ENCODE data around the gene STPG2. TPM values are rescaled to one million over a fixed set of nuclear protein-coding genes. Genes with fewer than 3 reads are reported as not detected.
A peak's percentile ranks its signal among the peaks of the same experiment; 100 is the strongest.

Gene STPG2
- total RNA-seq, 1 donor = under 0.01 TPM

DNA sequence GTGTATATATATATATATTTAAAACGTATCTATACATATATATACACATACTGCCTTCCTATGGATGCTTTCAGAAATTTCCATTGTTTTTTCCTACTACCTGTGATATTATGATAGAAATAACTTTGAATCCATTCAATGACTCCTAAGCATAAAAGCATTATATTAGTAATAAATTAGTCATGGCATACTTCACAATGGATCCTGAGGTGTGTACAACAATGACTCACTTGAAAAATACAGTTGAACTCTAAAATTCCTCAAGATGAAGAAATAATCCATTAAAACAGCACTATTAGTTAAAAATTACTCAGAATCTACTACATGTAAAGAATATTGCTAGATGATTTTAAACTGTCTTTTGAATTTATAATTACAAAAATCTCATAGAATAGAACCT, 201.1 kb downstream of the STPG2 start:
- H2AFZ ChIP-seq (ENCODE audit: low read length) = no peak overlapping the region
- no peaks in the 10 kb centered on the region for H3K79me2 ChIP-seq (ENCODE audit: insufficient read depth, low read length)
- H3K27ac ChIP-seq (ENCODE audit: low read depth, low read length) = no peak overlapping the region
- H3K36me3 ChIP-seq (ENCODE audit: insufficient read depth, low read length) = no peaks in the 10 kb centered on the region
- H3K27me3 ChIP-seq (ENCODE audit: insufficient read depth, low read length) = no peaks in the 10 kb centered on the region
- no peak overlapping the region for H3K4me2 ChIP-seq (ENCODE audit: insufficient read depth, low read length)
- DNase-seq (ENCODE audit: insufficient read length, low spot score, missing footprints) = no peak
- no peaks in the 10 kb centered on the region for H3K9me3 ChIP-seq (ENCODE audit: low read depth, low read length)
- no peak overlapping the region for H3K4me3 ChIP-seq (ENCODE audit: insufficient read depth, low read length)
- no peaks in the 10 kb centered on the region for H3K4me1 ChIP-seq (ENCODE audit: insufficient read depth, low read length)
- TF ChIP-seq, protein P1, sequence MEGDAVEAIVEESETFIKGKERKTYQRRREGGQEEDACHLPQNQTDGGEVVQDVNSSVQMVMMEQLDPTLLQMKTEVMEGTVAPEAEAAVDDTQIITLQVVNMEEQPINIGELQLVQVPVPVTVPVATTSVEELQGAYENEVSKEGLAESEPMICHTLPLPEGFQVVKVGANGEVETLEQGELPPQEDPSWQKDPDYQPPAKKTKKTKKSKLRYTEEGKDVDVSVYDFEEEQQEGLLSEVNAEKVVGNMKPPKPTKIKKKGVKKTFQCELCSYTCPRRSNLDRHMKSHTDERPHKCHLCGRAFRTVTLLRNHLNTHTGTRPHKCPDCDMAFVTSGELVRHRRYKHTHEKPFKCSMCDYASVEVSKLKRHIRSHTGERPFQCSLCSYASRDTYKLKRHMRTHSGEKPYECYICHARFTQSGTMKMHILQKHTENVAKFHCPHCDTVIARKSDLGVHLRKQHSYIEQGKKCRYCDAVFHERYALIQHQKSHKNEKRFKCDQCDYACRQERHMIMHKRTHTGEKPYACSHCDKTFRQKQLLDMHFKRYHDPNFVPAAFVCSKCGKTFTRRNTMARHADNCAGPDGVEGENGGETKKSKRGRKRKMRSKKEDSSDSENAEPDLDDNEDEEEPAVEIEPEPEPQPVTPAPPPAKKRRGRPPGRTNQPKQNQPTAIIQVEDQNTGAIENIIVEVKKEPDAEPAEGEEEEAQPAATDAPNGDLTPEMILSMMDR (IDR thresholded peaks at IDR 0.05; ENCODE audit: extremely low read depth, low read depth, low read length) = no peak
- H4K20me1 ChIP-seq (ENCODE audit: insufficient read depth, low read length) = no peaks in the 10 kb centered on the region

DNA sequence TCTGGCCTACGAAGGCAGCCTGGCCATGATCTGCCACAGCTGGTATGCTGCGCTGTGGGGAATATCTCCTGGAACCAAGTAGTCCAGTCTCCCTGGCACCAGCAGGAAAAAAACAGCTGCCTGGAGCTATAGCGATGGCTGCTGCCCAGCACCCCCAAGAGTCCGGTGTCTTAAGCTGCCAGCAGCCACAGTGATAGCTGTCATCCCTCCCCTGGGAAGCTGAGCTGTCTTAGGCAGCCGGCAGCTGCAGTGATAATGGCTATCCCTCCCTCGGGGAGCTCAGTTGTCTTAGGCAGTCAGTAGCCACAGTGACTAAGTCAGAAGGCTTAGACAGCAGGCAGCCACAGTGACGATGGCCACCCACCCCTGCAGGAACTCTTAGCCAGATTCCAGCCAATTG, 205.1 kb downstream of the STPG2 start:
- no peak overlapping the region for H3K4me2 ChIP-seq (ENCODE audit: insufficient read depth, low read length)
- H2AFZ ChIP-seq (ENCODE audit: low read length) = no peak overlapping the region
- TF ChIP-seq, protein P1 (IDR thresholded peaks at IDR 0.05; ENCODE audit: extremely low read depth, low read depth, low read length) = no peak
- no peak overlapping the region for H3K4me3 ChIP-seq (ENCODE audit: insufficient read depth, low read length)
- H3K36me3 ChIP-seq (ENCODE audit: insufficient read depth, low read length) = no peaks in the 10 kb centered on the region
- H3K79me2 ChIP-seq (ENCODE audit: insufficient read depth, low read length) = no peaks in the 10 kb centered on the region
- no peaks in the 10 kb centered on the region for H4K20me1 ChIP-seq (ENCODE audit: insufficient read depth, low read length)
- DNase-seq (ENCODE audit: insufficient read length, low spot score, missing footprints) = no peak
- no peaks in the 10 kb centered on the region for H3K27me3 ChIP-seq (ENCODE audit: insufficient read depth, low read length)
- no peaks in the 10 kb centered on the region for H3K9me3 ChIP-seq (ENCODE audit: low read depth, low read length)
- no peak overlapping the region for H3K27ac ChIP-seq (ENCODE audit: low read depth, low read length)
- no peaks in the 10 kb centered on the region for H3K4me1 ChIP-seq (ENCODE audit: insufficient read depth, low read length)

DNA sequence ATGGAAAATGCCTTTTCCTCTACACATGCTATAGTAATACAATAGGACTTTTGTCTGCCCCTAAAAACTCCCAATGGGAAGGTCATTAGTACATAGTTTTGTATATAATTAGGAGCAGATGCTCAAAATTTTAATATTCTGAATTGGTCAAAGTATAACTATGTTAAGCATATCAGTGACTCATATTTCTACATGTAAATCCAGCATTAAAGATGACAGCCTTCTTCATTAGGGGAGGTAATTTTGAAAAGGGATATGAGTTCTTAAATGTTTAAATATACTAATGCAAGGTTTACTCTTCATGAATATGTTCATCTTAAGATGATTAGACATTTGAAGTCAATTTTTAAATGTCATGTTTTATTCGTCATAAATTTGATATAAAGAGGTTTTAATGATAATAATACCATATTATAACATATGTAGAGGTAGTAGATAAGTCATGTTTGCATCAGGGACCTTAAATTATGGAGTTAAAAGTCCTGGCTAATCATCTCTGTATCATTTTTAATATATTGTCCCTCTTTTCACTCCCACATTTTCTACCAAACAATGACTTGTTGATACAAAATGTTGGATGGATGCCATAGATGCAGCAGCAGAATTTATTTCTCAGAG, 218.8 kb downstream of the STPG2 start:
- TF ChIP-seq, protein P1 (IDR thresholded peaks at IDR 0.05; ENCODE audit: extremely low read depth, low read depth, low read length) = no peak
- Histone ChIP-seq H3K79me2 (ENCODE audit: insufficient read depth, low read length) (no peaks in the 10 kb centered on the region), H3K36me3 (ENCODE audit: insufficient read depth, low read length) (no peaks in the 10 kb centered on the region), H2AFZ (ENCODE audit: low read length) (no peak overlapping the region), H3K4me1 (ENCODE audit: insufficient read depth, low read length) (no peaks in the 10 kb centered on the region), H3K4me2 (ENCODE audit: insufficient read depth, low read length) (no peak overlapping the region), H3K27me3 (ENCODE audit: insufficient read depth, low read length) (no peaks in the 10 kb centered on the region), H3K4me3 (ENCODE audit: insufficient read depth, low read length) (no peak overlapping the region), H3K27ac (ENCODE audit: low read depth, low read length) (no peak overlapping the region), H4K20me1 (ENCODE audit: insufficient read depth, low read length) (no peaks in the 10 kb centered on the region), H3K9me3 (ENCODE audit: low read depth, low read length) (peaks cover 2% of the 10 kb centered on the region)
- DNase-seq (ENCODE audit: insufficient read length, low spot score, missing footprints) = peak; percentile 23

DNA sequence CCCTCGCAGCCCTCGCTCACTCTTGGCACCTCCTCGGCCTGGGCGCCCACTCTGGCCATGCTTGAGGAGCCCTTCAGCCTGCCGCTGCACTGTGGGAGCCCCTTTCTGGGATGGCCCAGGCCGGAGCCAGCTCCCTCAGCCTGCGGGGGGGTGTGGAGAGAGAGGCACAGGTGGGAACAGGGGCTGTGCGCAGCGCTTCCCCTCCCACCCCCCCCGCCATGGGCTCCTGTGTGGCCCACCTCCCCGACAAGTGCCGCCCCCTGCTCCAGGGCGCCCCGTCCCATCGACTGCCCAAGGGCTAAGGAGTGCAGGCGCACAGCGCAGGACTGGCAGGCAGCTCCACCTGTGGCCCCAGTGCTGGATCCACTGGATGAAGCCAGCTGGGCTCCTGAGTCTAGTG, 220.2 kb downstream of the STPG2 start:
- Histone ChIP-seq H2AFZ (ENCODE audit: low read length) (no peak overlapping the region), H3K79me2 (ENCODE audit: insufficient read depth, low read length) (no peaks in the 10 kb centered on the region), H3K27me3 (ENCODE audit: insufficient read depth, low read length) (no peaks in the 10 kb centered on the region), H3K4me3 (ENCODE audit: insufficient read depth, low read length) (no peak overlapping the region), H3K4me2 (ENCODE audit: insufficient read depth, low read length) (no peak overlapping the region), H3K36me3 (ENCODE audit: insufficient read depth, low read length) (no peaks in the 10 kb centered on the region), H3K27ac (ENCODE audit: low read depth, low read length) (no peak overlapping the region), H4K20me1 (ENCODE audit: insufficient read depth, low read length) (no peaks in the 10 kb centered on the region), H3K9me3 (ENCODE audit: low read depth, low read length) (no peaks in the 10 kb centered on the region), H3K4me1 (ENCODE audit: insufficient read depth, low read length) (no peaks in the 10 kb centered on the region)
- TF ChIP-seq, protein P1 (IDR thresholded peaks at IDR 0.05; ENCODE audit: extremely low read depth, low read depth, low read length) = no peak
- DNase-seq (ENCODE audit: insufficient read length, low spot score, missing footprints) = no peak

Measured in osteoblast (primary cell).